Myometrial cell (primary cell): ENCODE measurements around the gene MYO5B. TPM values are rescaled to one million over a fixed set of nuclear protein-coding genes. Genes with fewer than 3 reads are reported as not detected.

Source experiments
- total RNA-seq: library from RNA; depleted of rRNA; stranded (reverse); fragments of >200 nt; gene quantifications from 2 replicates; pipeline ENCODE4 v1.2.3, GENCODE V29; 2015

Gene MYO5B
- not detected in 2 replicates for total RNA-seq

DNA sequence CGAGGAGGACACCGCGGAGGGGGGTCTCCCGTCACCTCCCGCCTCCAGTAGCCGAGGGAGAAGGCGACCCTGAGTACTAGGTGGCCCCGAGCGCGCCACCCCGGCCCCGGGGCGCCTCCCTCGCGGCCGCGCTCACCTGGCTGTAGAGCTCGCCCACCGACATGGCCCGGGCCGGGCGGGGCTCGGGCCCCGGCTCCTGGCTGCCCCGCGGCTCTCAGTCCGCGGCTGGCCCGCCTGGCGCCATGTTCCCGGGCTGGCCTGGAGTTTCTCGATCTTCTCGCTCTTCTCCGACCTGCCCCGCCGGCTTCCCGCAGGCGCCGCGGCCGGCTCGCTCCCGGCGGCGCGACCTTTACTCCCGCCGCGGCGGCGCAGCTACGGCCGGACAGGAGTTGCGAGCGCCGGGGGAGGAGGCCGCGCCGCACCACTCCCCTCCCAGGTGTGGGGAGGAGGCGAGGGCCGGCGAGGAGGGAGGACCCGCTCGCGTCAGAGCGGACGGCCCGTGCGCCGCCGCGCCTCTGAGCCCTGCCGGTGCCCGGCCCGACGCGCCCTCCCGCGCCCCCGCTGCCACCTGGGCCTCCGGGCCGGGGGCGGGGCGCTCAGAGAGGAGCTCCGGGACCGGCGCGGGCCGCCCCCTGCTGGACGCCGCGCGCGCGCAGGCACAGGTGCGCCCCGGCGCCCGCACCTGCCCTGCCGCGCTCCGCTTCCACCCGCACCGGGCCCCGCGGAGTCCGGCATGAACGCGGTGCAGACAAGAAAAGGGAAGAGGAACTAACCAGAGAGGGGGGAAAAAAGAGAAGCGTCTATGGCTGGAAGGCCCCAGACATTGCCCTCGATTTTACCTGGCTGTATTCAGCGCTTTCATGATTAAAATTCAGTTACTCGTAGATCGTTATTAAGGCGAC, at the start of gene MYO5B:
Gene MYO5B, minus strand, starts transcription at position 517 of the 902 bp plus-strand sequence. Its CDS starts 354 bp downstream, at position 163.

DNA sequence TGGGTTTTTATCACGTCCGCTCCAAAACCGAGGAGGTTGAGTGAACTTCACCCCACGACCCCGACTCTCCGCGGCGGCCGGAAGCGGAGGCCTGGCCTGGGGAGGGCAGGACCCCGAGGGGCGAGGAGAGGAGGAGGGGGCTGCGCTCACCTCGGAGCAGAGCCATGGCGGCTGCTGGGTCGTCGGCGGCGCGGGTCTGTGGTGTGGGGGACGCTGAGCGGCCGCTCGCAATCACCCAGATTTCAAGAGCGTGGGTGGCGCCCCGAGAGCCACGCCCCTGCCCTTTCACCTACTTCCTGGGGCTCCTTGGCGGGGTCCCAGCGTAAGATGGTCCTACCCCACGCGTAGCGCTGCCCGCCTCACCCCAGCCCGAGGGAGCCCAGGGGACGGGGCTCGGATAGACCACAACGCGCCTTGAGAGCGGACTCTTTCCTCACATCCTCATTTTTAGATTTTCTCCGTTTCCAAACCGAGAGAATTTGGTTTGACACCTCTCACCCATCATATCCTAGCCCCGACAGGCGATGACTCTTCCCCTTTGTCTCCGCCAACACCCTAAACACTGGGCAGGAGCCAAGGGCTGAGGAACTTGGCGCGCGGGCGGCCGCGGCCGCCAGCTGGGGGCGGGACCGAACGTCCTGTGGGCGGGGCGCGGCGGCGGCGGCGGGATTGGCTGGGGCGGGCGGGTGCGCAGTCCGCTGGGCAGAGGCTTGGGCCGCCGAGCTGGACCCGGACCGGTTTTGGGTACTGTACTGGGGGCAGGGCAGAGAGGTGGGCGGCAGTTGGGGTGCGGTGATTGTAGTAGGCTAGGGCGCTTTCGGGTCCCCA, 381.4 kb downstream of the MYO5B start, which contains the start of gene ACAA2:
Gene ACAA2, minus strand, starts transcription at position 215 of the 828 bp plus-strand sequence. Its CDS starts 49 bp downstream, at position 166.

Other genes with a start within 250 kb of the MYO5B start
- 0.53 and 1.2 TPM in 2 replicates for gene CFAP53, start 71.3 kb upstream of the MYO5B start, total RNA-seq
- 70.6 and 78.7 TPM in 2 replicates for gene MBD1, start 86.4 kb upstream of the MYO5B start, total RNA-seq
- 27.7 and 32.8 TPM in 2 replicates for gene CXXC1, start 92.5 kb upstream of the MYO5B start, total RNA-seq
- gene SKA1, start 179.9 kb upstream of the MYO5B start, total RNA-seq = 21.1 and 34.3 TPM in 2 replicates